Measurements from ENCODE around the gene C19orf33.
"Not testable (repeated sequence)": the region's sequence is repeated elsewhere in the genome, so short reads cannot be mapped to it uniquely, and the experiment has no call there.

The C19orf33 gene

DNA sequence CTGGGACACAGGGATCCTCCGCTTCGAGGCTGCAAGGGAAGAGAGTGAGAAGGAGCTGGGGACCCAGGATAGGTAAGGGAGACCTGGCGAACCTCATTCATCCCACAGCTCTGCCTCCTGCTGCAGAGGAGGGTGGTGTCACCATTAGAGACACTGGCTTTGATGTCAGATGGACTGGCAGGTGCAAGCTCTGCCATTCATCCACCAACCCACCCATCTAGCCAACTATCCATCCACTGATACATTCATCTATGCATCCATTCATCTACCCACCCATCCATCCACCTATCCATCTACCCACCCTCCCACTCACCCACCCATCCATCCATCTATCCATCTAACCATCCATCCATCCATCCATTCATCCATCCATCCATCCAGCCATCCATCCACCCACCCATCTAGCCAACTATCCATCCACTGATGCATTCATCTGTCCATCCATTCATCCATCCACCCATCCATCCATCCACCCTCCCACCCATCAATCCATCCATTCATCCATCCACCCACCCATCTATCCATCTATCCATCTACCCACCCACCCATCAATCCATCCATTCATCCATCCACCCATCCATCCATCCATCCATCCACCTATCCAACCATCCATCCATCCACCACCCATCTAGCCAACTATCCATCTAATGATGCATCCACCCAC is 5.7 kb downstream of the C19orf33 start:
- no peak for FAIRE-seq

DNA sequence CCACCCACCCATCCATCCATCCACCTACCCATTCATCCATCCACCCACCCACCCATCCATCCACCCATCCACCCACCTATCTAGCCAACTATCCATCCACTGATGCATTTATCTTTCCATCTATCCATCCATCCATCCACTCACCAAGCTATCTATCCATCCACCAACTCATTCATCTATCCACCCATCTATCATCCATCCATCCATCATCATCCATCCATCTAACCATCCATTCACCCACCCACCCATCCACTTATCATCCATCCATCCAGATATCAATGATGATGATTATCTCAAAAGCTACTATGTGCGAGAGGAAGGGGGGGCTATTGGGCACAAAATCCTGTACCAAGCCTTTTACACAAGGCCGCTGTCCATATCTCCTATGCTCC is 6.2 kb downstream of the C19orf33 start:
- no peak for FAIRE-seq

GRCh38 chr19:38310986-38311385 is 6.9 kb downstream of the C19orf33 start:
- FAIRE-seq = no peak

DNA sequence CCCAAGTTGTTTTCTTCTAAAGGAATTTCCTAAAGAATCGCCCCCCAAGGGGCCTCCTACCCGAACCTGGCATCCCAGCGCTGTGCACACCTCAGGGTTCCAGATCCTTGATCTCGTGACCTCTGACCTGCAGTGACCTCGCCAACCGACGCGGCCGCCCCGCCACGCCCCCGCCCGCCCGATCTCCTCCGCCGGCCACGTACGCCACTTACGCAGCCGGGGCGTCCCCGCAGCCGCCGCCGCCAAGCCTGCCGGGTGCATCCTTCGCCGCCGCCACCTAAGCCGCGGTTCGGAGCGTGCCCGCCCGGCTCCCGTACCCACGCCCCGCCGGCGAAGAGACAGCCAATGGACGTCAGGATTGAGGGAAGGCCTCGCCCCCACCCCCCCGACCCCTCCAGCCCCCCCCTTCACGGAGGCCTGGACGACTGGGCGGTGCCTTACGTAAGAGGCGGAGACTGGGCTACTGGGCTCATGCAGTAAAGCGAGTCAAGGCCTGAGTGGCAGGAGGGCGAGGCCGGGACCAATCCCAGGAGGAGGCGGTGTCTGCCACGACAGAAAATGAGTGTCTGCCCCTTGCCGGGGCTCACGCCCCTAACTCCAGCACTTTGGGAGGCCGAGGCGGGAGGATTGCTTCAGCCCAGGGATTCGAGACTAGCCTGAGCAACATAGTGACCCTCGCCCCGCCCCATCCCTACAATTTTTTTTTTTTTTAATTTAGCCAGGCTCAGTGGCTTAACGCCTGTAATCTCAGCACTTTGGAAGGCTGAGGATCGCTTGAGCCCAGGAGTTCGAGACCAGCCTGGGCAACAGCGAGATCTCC is 11.8 kb downstream of the C19orf33 start, which contains the start of gene YIF1B:
TSS of gene YIF1B (minus strand) at position 291 of the 820 bp plus-strand sequence. CDS start at position 261, 30 bp downstream.
- FAIRE-seq = no peak

DNA sequence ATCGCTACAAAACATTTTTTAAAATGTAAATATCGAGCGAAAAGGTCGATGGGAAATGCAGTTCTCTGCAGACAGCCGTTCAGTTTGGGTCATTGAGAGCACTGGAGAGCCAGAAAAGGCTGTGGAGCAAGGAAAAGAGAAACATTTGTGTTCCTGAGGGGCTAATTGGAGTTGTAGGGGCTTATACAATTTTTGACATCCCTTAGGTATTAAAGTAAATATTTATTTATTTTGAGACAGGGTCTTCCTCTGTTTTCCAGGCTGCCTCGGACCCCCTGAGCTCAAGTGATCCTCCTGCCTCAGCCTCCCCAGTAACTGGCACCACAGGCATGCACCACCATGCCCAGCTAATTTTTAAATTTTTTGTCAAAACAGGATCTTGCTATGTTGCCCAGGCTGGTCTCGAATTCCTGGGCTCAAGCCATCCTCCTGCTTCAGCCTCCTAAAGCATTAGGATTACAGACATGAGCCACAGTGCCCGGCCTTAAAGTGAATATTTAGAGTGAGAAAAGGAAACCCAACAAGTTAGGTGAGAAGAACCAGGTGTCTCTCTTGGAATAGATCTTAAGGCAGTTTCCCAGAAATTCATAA is 12.5 kb downstream of the C19orf33 start:
- FAIRE-seq = no peak

GRCh38 chr19:38317104-38317612 is 13.1 kb downstream of the C19orf33 start:
- FAIRE-seq = no peak

DNA sequence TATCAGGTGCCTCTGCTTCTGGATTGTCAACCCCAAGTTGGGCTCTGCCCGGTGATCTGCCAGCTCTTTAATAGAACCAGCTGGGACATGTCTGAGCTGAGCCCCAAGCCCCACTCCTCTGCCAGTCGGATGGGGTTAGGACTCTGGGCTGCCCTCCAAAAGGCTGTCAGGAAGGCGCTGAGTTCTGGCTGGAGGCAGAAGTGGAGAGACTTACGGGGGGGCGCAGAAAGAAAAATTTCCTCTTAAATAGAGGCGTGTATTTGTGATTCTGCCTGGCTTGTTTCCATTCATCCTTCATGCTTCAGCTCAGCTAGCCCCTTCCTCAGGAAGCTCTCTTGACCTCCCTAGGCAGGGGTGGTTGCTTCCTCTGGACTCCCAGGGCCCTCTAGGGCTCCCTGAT is 14.6 kb downstream of the C19orf33 start:
- no peak for FAIRE-seq

DNA sequence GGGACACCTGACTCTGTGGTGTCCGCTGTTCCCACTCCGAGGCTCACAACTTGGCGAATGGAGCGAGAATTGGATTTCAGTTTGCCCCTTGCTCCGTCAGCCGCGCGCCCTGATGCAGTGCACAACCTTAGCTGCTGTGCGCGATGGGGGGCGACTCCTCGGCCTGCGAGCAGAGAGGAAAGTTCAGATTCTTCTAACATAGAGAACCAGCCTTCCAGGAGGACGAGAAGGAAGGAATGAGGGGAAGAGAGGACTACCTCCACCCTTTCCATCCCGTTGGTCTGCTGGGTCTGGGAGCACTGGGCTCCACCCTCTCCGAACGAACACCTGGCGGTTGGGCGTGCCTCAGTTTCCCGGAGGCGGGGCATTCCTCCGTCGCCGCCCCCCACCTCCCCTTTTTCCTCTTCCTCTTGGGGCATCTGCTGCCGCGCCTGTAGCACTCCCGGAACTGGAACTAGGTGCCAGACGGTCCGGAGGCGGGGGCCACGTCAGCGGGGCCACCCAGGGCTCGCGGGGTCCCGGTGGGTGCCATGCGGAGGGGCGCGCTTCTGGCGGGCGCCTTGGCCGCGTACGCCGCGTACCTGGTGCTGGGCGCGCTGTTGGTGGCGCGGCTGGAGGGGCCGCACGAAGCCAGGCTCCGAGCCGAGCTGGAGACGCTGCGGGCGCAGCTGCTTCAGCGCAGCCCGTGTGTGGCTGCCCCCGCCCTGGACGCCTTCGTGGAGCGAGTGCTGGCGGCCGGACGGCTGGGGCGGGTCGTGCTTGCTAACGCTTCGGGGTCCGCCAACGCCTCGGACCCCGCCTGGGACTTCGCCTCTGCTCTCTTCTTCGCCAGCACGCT is 15.6 kb downstream of the C19orf33 start, which contains the start of gene KCNK6:
TSS of gene KCNK6 (plus strand) at position 425 of the 838 bp plus-strand sequence. CDS start at position 531, 106 bp downstream.
- FAIRE-seq = no peak

DNA sequence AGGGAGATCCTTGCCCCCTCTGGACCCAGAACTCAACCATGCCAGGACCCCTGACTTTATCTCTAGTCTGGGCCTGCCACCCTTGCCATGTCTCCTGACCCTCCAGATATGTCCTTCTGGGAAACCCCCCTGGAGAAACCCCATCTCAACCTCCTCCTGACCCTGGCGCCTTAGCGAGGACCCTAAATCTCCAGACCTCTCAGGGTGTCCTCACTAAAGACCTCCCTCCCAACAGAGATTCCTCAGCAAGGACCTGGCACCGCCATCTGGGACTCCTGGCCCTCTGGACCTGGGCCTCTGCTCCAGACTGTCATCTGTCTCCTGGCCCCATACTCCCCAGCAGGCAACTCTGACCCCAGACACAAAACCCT is 16.9 kb downstream of the C19orf33 start:
- no peak for FAIRE-seq

DNA sequence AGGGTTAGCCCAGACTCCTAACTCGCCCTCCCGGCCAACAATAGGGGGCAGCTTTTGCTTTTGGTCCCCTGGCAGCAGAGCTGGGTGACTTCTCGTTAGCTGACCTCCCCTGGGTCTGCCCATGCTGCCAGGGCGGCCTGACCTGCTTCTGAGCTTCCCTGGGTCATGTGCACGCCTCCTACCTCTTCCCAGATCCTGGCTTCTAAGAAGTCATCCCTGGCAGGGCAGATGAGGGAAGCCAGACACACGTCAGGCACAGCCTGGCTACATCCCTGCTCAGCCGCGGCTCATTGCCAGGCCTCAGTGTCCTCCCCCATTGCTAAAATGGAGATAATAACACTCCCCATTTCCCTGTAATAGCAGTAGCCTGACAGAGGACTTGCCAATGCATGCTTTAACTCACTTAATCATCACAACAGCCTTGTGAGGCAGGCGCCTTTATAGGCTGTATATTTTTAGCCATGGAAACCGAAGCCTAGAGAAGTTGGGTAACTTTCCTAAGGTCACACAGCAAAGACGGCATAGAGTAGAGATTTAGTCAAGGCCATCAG is 17.7 kb downstream of the C19orf33 start:
- no peak for FAIRE-seq

- no peak for FAIRE-seq
These were observed 19.2 kb downstream of the C19orf33 start for GRCh38 chr19:38323291-38323690.

GRCh38 chr19:38324431-38324830 is 20.4 kb downstream of the C19orf33 start:
- no peak for FAIRE-seq

DNA sequence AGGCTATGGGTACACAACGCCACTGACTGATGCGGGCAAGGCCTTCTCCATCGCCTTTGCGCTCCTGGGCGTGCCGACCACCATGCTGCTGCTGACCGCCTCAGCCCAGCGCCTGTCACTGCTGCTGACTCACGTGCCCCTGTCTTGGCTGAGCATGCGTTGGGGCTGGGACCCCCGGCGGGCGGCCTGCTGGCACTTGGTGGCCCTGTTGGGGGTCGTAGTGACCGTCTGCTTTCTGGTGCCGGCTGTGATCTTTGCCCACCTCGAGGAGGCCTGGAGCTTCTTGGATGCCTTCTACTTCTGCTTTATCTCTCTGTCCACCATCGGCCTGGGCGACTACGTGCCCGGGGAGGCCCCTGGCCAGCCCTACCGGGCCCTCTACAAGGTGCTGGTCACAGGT is 22.5 kb downstream of the C19orf33 start:
- no peak for FAIRE-seq

- FAIRE-seq = no peak
These were observed 25.6 kb downstream of the C19orf33 start for GRCh38 chr19:38329651-38330050.

DNA sequence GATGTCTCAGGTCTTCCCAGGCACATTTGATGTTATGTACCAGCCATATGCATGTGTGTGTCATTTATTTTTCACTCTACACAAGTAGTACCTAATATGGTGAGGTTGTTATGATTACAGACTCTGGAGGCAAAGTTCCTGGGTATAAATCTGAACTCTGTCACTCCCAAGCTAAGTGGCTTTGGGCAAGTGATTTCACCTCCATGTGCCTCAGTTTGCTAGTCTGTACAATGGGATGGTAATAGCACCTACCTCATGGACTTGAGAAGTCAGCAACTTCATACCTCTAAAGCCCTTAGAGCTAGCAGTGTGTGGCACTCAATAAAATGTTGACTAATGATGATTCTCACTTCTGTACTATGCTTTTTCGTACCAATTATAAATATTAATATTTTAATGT is 27.7 kb downstream of the C19orf33 start:
- no peak for FAIRE-seq

DNA sequence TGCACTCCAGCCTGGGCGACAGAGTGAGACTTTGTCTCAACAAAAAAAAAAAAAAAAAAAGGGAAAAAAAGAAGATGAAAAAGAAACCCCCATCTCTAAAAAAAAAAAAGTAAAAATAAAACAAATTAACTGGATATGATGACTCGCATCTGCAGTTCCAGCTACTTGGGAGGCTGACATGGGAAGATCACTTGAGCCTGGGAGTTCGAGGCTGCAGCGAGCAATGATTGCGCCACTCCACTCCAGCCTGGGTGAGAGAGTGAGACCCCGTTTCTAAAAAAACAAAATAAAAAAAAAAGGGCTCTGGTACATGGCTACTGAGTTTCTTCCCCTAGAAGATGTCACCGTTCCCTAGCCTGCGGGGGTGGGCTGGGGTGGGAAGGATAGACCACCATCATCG is 29.2 kb downstream of the C19orf33 start:
- FAIRE-seq = no peak

DNA sequence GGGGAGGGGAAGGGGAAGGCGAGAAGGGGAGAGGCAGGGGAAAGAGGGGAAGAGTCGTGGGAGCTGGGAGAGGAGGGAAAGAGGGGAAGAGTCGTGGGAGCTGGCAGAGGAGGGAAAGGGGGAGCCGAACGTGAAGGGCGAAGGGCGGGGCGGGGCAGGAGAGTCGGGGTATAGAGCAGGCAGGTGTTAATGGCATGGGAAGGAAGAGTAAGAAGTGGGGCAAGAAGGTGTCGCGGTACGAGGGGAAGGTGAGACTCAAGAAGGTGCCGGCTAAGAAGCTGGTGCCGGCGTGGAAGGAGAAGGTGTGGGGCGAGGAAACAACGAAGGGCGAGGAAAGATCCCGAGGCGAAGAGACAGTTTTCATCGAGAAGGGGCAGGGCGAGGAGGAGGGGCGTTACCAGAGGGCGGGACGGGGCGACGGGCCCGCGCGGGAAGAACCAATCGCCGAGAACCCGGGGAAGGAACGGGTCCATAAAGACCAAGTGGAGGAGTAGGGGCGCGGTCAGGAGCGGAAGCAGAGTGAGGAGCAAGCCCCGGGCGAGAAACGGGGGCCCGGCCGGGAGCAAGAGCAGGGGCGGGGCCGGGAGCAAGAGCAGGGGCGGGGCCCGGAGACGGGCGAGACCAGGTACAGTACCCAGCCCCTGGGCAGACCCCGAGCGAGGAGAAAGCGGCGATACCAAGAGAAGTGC is 32.0 kb downstream of the C19orf33 start:
- FAIRE-seq = peak; percentile 38

- FAIRE-seq = peak; percentile 55
These were observed 32.7 kb downstream of the C19orf33 start for GRCh38 chr19:38336638-38337359.

DNA sequence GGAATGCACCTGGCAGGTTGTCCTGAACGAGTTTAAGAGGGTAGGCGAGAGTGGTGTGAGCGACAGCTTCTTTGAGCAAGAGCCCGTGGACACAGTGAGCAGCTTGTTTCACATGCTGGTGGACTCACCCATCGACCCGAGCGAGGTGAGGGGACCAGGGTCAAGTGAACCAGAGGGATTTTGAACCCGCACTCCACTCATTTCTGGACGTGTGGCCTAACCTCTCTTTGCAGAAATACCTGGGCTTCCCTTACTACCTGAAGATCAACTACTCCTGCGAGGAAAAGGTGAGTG is 33.3 kb downstream of the C19orf33 start:
- no peak for FAIRE-seq

GRCh38 chr19:38339011-38339410 is 35.0 kb downstream of the C19orf33 start:
- not testable (repeated sequence) for FAIRE-seq

- no peak for FAIRE-seq
These were observed 36.9 kb downstream of the C19orf33 start for GRCh38 chr19:38340927-38341326.

Measured in colon (tissue), 2 donors.